Activated CD4-positive, alpha-beta T cell treated with anti-CD3 and anti-CD28 coated beads, Interleukin-2, Interleukin-4, amounts not matched to agents 100 ng/mL and 50 ng/mL, durations not matched to agents 16 hours and 8 hours (primary cell): ENCODE measurements around the gene CACNA2D3.

Experiments used
- DNase-seq: peaks from one replicate; pipeline ENCODE4 v3.0.0-alpha.2; 2020; ENCODE audit warnings: low spot score

CACNA2D3 gene

DNA sequence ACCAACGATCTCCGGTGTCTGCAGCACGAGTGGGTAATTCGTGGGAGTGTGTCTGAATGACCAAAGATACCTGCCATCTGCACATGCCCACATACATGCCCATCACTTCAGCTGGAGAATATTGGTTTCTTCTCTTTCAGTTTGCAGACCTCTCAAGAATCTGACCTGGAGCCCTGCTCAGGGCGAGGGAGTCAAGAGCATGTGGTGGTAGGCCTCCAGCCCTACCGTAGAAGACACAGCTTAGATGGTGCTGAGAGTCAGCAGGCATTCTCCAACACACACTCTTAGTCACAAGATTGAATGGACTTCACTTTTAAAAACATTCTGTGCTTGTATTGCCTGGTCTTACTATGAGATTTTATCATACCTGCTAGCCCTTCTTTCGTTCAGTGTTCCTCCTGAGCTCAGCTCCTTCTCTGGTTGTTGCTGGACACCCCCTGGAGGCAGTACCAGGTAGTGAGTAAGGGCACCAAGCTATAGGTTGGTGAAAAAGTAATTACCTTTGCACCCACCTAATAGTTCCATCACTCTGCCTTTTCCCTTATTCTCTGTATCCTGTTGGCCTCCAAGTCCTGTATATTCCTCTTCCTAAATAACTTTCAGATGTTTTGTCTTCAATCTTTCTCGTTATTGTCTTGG, 252.0 kb downstream of the CACNA2D3 start:
- DNase-seq, result peak; percentile 3

DNA sequence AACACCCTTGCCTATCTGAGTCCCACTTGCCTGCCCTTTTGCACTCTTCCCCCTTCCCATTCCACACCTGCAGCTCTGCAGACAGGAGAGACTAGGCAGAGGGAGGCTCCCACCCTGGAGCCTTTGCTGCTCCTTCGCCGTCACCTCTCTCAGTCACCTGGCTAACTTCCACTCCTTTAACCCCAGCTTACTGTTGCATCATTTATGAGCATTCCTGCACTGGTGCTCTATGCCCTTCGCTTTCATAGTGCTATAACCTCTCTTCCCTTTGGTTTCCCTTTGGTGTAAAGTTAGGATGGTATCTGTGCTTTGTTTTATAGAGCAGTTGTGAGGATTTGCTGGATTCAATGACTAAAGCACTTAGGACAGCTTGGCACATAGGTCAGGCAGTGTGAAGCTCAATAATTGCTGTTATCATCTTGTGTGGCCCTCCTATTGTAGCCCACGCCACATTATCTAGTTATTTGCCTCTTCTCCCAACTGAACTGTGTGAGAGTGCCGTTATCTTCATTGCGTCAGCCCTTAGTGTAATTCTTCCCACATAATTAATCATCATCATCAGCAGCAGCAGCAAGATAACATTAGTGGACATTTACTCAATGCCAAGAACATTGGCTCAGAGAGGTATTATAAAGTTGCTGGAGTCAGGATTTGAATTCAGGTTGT, 253.9 kb downstream of the CACNA2D3 start:
- no peak for DNase-seq

GRCh38 chr3:54376939-54377578, 254.7 kb downstream of the CACNA2D3 start:
- no peak for DNase-seq

DNA sequence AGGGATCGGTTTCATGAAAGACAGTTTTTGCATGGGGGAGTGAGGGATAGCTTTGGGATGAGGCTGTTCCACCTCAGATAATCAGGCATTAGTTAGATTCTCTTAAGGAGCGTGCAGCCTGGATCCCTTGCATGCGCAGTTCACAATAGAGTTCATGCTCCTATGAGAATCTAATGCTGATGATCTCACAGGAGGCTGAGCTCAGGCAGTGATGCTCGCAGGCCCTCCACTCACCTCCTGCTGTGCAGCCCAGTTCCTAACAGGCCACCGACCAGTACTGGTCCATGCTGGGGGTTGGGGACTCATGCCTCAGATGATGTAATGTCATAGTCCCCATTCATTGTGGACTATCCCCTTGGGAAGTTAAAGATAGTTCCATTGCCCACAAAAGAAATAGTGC, 255.8 kb downstream of the CACNA2D3 start:
- no peak for DNase-seq

DNA sequence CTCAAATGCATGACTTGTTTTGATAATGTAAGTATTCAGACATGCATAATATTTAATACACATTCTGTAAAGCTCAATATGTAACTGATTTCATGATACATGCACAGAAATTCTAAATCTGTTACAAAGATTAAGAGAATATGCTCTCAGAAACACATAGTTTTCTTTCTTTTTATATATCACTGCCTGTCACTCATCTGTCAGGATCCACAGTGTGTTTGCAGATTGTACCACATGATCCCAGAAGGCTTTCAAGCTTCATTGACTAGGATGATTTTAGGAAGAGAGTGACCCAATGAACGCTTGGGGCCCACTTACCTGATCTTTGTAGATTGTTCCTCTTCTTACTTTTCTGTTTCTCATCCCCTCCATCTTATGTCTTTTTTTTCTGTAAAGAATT, 261.9 kb downstream of the CACNA2D3 start:
- no peak for DNase-seq

DNA sequence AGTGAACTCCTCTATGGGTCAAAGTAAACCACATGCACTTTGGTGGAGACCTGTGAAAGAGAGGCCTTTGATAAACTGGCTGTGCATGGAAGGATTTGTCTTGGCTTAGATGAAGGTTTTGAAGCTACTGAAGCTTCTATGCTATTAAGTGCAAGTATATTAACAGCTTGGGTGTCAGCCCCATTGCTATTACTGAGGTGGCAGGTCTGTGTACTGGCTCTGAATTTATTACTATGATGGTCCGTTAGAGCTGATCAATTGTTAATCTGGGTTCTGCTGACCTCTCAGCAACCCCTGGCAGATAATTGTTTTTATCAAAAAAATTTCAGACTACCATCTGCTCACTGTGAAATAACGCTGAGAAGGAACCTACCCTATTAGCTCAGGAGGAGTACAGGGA, 268.2 kb downstream of the CACNA2D3 start:
- DNase-seq, result no peak

DNA sequence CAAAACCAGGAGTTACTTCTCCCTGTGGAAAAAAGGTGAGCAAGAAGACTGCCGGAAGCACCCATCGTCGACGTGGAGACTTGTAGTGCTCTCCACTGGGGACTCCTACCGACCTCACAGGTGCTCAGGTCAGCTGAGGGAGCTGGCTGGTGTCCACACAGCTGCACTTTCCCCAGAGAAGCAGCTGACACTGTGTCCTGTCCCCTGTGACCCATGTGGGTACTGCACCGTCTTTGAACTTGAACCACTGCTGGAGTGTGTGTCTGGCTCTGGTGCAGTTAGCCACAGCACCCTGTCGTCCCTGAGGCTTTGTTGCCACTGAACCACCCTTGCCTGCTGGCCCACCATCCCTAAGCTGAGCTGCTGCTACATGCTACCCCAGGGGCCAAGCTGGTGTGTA, 270.8 kb downstream of the CACNA2D3 start:
- DNase-seq, result no peak

- no peak for DNase-seq
Measured at GRCh38 chr3:54408328-54408727, 286.0 kb downstream of the CACNA2D3 start.

DNA sequence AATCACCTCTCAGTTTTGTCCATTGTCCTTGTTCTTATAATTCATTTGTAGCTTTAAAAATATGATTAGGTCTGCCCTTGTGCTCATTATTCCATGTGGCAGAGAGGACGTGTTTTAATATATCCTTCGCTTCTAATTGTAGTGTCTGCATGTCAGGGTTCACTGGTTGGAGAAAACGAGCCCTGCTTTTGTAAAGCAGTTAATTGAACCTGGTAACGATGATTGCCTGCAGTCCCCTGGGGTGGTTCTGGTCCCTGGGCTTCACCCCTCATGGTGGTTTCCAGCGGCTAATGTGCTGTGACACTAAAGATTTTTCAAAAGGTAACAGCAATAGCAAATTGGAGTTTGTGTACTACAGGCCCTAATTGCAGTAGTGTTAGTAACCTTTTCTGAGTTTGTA, 299.6 kb downstream of the CACNA2D3 start:
- DNase-seq, result no peak

- DNase-seq, result no peak
Measured at GRCh38 chr3:54424292-54424691, 301.9 kb downstream of the CACNA2D3 start.

DNA sequence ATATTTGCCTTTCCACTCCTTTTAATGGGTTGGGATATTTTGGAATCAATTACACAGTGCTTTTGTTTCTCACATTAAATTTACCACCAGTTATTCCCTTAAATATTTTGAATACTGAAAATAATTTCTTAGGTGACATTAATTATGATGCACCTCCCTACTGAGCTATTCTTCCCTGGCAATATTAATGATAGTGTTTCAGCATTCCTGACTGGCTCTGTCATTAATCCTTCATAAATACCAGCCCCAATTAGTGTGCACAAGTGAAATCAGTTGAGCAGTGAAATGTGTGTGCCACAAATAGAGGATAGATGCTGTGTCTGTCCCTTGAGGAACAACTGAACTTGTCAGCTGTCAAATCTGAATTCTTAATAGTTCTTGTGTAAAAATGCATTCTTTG, 304.0 kb downstream of the CACNA2D3 start:
- no peak for DNase-seq

- DNase-seq, result no peak
Measured at GRCh38 chr3:54427501-54427900, 305.1 kb downstream of the CACNA2D3 start.

GRCh38 chr3:54427941-54428871, 305.9 kb downstream of the CACNA2D3 start:
- peak; percentile 68 for DNase-seq

DNA sequence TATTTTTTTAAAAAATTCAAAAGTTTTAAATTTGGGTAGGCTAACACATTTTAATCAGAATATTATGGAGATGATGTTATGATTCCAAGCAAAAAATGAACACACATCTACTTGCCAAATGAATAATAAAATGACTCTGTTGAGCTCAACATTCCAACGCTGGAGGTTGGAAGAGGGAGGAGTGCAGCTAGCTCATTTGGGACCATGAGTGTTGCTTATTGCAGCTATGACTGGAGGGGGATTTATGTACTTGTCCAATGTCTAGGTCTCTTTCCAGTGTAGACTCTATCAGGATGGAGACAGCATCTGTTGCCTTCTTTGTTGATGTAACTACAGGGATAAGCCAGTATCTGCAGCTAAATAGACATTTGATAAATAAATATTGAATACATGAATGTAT, 310.6 kb downstream of the CACNA2D3 start:
- DNase-seq, result no peak

- no peak for DNase-seq
Measured at GRCh38 chr3:54433846-54434245, 311.5 kb downstream of the CACNA2D3 start.

GRCh38 chr3:54434756-54435155, 312.4 kb downstream of the CACNA2D3 start:
- DNase-seq, result no peak

GRCh38 chr3:54437271-54437670, 314.9 kb downstream of the CACNA2D3 start:
- DNase-seq, result no peak

DNA sequence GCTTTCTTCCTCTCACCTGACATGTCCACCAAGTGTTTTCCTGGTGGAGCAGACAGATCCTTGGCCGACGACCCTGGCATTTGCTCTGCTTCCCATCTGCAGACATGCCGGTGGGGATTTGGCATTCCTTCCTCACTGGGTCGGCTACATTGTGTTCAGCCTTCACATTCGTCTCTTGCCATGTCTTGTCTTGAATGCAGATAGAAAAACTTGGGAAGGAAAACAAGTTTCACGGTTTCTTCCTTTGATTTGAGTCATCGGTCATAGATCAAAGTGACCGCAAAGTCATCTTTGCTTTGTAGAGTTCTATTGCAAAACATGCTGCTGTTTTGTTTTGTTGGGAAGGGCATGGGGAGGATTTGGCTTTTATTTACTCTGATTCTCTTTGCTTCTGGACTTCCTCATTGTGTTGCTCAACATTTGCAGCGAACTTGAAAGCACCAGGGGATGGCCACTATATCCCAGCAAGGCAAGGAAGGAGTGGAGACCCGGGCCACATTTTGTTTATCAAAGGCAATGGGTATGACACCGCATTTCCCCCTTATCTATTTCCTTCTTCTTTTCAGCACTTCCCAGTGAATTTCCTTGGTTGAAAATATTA, 321.3 kb downstream of the CACNA2D3 start:
- no peak for DNase-seq

GRCh38 chr3:54445630-54446029, 323.3 kb downstream of the CACNA2D3 start:
- no peak for DNase-seq

GRCh38 chr3:54447427-54447826, 325.1 kb downstream of the CACNA2D3 start:
- no peak for DNase-seq

GRCh38 chr3:54454806-54455205, 332.5 kb downstream of the CACNA2D3 start:
- no peak for DNase-seq

DNA sequence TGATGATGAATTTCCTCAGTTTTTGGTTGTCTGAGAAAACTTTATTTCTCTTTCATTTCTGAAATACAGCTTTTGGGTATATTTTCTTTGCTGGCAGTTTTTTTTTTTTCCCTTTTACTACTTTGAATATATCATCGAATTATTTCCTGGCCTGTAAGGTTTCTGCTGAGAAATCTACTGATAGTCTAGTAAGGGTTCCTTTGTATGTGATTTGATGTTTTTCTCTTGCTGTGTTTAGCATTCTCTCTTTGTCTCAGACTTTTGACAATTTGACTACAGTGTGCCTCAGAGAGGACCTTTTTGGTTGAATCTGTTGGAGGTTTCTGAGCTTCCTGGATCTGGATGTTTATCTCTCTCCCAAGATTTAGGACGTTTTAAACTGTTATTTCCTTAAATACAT, 336.0 kb downstream of the CACNA2D3 start:
- DNase-seq, result no peak
